HG02642 (cell line): Measurements from ENCODE around the gene FZD2.
"Not testable (repeated sequence)": the region's sequence is repeated elsewhere in the genome, so short reads cannot be mapped to it uniquely, and the experiment has no call there.

ENCODE experiments used
- ATAC-seq: cut with Tn5 transposase; IDR thresholded peaks from one replicate; pipeline ENCODE4 v1.9.1; 2021; ENCODE audit warnings: mild to moderate bottlenecking; ENCODE audit not compliant: unreplicated experiment, poor library complexity

The FZD2 gene

GRCh38 chr17:44543905-44544523 lies 13.3 kb upstream of the FZD2 start:
- no peak for ATAC-seq

- no peak for ATAC-seq
Observed at GRCh38 chr17:44546671-44547606, 10.3 kb upstream of the FZD2 start.

- no peak for ATAC-seq
Observed at GRCh38 chr17:44547625-44548267, 9.5 kb upstream of the FZD2 start.

GRCh38 chr17:44548376-44549230 lies 8.7 kb upstream of the FZD2 start:
- no peak for ATAC-seq

DNA sequence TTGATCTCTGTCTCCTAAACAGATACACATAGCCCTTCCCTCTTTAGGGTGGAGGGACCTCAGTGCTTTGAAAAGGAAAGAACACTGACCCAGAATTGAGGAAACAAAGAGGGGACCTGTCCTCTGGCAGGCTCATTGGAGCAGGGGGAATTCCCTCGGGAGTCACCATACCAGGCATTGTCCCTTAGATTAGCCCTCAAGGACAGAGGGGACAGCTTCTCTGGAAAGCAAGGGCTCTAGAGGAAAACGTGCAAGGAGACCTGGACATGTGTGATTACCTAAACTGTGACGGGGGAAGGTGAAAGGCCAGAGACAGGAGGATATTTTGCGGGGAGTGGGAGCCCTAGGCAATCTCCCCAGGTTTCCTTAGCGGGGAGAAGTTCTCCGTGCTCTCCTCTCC lies 7.6 kb upstream of the FZD2 start:
- no peak for ATAC-seq

- no peak for ATAC-seq
Observed at GRCh38 chr17:44552361-44552760, 4.9 kb upstream of the FZD2 start.

GRCh38 chr17:44555099-44555498 lies 2.2 kb upstream of the FZD2 start:
- ATAC-seq, result no peak

GRCh38 chr17:44556166-44556831 lies 985 bp upstream of the FZD2 start:
- no peak for ATAC-seq

DNA sequence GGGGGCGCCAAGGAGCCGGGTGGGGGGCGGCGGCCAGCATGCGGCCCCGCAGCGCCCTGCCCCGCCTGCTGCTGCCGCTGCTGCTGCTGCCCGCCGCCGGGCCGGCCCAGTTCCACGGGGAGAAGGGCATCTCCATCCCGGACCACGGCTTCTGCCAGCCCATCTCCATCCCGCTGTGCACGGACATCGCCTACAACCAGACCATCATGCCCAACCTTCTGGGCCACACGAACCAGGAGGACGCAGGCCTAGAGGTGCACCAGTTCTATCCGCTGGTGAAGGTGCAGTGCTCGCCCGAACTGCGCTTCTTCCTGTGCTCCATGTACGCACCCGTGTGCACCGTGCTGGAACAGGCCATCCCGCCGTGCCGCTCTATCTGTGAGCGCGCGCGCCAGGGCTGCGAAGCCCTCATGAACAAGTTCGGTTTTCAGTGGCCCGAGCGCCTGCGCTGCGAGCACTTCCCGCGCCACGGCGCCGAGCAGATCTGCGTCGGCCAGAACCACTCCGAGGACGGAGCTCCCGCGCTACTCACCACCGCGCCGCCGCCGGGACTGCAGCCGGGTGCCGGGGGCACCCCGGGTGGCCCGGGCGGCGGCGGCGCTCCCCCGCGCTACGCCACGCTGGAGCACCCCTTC lies 484 bp downstream of the FZD2 start:
- no peak for ATAC-seq

DNA sequence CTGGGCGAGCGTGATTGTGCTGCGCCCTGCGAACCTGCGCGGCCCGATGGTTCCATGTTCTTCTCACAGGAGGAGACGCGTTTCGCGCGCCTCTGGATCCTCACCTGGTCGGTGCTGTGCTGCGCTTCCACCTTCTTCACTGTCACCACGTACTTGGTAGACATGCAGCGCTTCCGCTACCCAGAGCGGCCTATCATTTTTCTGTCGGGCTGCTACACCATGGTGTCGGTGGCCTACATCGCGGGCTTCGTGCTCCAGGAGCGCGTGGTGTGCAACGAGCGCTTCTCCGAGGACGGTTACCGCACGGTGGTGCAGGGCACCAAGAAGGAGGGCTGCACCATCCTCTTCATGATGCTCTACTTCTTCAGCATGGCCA lies 1.0 kb downstream of the FZD2 start:
- no peak for ATAC-seq

DNA sequence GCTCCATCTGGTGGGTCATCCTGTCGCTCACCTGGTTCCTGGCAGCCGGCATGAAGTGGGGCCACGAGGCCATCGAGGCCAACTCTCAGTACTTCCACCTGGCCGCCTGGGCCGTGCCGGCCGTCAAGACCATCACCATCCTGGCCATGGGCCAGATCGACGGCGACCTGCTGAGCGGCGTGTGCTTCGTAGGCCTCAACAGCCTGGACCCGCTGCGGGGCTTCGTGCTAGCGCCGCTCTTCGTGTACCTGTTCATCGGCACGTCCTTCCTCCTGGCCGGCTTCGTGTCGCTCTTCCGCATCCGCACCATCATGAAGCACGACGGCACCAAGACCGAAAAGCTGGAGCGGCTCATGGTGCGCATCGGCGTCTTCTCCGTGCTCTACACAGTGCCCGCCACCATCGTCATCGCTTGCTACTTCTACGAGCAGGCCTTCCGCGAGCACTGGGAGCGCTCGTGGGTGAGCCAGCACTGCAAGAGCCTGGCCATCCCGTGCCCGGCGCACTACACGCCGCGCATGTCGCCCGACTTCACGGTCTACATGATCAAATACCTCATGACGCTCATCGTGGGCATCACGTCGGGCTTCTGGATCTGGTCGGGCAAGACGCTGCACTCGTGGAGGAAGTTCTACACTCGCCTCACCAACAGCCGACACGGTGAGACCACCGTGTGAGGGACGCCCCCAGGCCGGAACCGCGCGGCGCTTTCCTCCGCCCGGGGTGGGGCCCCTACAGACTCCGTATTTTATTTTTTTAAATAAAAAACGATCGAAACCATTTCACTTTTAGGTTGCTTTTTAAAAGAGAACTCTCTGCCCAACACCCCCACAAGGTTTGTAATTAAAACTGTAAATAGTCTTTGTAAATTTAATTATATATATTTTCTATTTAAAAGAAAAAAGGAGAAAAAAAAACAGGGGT lies 1.7 kb downstream of the FZD2 start:
- no peak for ATAC-seq

DNA sequence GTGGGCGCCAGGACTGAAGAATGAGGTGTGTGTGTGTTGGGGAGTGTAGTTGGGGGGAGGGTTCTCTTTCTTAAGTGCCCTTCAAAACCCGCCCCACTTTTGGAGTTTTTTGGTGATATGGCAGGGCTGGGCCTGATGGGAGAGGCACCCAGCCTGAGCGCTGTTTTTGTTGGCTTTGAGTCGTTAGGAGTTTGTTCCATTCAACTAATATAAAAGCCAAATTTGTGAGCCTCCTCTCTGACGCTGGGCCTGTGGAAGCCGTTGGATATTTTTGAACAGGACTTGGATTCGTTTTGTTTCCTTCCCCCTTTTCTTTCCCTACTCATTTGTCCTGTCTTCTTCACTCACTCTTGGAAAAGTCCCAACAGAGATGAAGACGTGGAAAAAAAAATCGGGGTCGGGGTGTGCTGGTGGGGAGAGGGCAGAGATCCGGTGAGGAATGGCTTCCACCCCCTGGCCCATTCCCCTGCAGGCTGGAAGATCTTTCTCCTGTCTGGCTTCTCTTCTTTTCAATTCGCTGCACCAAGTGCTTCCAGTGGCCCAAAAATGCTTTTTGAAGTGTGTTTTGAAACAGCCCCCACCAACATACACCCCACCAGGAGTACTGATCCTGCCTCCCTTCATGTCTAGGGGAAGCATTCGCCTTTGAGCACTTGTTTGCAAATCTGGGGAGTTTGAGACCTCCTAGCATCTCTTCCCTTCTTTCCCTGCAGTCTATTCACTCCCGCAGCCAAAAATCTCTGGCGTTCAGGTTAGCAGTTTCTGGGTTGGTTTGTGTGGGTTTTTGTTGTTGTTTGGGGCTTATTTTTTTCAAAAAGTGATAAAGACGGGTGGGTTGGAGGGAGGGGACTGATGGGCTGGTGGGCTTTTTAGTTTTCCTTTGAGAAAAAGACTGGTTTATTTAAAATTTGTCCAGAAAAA lies 2.6 kb downstream of the FZD2 start:
- ATAC-seq, result no peak

DNA sequence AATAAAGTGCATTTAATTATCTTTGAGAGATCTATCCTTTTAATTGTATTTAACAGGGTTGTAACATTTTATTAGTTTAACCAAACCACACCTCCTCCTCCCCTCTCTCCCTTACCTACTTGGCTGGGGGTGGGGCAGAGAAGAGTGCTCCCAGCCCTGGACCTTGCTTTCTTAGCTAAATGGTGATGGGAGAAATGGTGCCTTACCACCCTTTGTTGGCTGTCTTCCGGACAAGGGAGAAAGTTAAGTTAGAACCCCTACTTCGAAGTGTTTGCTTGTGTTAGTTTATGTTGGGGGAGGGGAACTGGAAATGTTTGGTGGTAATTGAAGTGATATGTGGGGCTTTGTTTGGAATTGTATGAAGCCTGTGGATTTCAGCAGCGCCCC lies 3.9 kb downstream of the FZD2 start:
- ATAC-seq, result no peak

DNA sequence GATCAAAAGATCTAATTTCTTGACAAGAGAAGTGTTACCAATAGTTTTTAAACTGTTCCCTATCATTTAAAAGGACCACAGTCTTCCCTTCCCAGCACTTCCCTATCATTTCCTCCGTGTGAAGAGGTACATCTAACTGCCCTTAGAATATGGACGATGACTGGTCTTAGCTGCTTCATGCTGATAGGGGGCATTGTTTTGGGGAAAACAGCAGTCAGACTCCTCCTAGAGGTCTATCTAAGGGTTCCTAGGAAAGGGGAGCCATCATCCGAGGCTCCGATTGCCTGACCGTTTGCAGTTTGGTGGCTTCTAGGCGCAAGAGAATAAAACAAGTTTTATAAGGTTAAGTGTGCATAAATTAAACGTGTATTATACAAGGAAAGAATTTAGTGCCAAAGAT lies 7.1 kb downstream of the FZD2 start:
- ATAC-seq, result no peak

DNA sequence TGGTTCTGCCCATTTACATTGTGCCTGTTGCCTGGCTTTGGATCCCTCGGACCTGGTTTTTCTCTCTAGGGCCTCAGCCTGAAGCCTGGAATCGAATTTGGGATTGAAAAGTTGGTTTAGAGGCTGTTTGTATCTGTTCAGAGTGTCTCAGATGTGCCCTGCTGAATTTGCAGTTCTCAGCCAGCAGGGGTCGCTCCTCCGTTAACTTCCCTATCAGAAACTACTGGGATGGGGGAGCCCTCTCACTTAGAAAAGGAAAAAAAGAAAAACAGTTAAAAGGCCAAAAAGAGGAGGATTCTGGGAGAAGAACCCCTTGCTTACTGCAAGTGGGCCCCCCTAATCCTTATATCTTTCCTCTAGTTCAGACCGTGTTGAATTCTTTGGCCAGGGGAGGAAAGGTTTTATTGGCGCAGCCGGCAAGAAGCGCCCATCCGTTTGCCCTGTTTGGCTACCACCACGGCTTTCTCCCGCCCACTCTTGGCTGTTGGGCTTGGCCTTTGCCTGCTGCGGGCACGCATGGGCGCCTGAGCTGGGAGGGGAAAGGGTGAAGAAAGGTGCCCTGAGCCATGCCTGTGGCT lies 8.7 kb downstream of the FZD2 start:
- no peak for ATAC-seq

DNA sequence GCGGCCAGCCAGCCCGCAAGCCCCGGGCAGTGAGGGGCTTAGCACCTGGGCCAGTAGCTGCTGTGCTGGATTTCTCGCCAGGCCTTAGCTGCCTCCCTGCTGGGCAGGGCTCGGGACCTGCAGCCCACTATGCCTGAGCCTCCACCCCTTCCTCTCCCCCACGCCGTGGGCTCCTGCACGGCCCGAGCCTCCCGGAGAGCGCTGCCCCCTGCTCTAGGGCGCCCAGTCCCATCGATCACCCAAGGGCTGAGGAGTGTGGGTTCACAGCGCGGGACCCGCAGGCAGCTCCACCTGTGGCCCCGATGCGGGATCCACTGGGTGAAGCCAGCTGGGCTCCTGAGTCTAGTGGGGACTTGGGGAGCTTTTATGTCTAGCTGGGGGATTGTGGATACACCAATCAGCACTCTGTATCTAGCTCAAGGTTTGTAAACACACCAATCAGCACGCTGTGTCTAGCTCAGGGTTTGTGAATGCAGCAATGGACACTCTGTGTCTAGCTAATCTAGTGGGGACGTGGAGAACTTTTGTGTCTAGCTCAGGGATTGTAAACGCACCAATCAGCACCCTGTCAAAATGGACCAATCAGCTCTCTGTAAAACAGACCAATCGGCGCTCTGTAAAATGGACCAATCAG lies 11.1 kb downstream of the FZD2 start:
- not testable (repeated sequence) for ATAC-seq
